ENCODE results near the gene STX2. TPM values are rescaled to one million over a fixed set of nuclear protein-coding genes. Genes with fewer than 3 reads are reported as not detected.

Gene STX2
- polyA plus RNA-seq, 2 of the 4 experiments (the other 2 are of a cell fraction): 26.8 to 51.3 TPM

- Histone ChIP-seq H3K9me3 (no peaks in the 10 kb centered on the region), H3K4me2 (no peak overlapping the region), H3K4me1 (0 out of 3 replicates have a peak, but pooled peaks cover 3% of the 10 kb centered on the region), H3K4me3 (no peak overlapping the region), H3K27ac (no peak overlapping the region)
- FAIRE-seq: no peak
- DNase-seq (ENCODE audit: low read depth in 1 of 2, low spot score in 1 of 2): no peak
- ATAC-seq: no peak
- ChIA-PET CTCF (interaction anchor here (0.7 to 2.5 kb wide), 11 partner anchors 8 to 70 kb away, joined by 3 to 9 read pairs (median 4); no protein-coding TSS in a partner anchor), POLR2A (no interaction called here)
- 90% methylated on average over 14 of the region's 14 CpGs for WGBS (ENCODE audit: missing lambda C conversion rate)
- TF ChIP-seq EHF (CRISPR knock-in tag; IDR thresholded peaks at IDR 0.05) (no peak), PHF8 (IDR thresholded peaks at IDR 0.05; ENCODE audit: borderline replicate concordance, low read depth) (no peak), EHMT2 (IDR thresholded peaks at IDR 0.05; ENCODE audit: low read depth) (no peak), NFE2L2 (conservative IDR thresholded peaks at IDR 0.05; ENCODE audit: low read length) (no peak), TFCP2L1 (CRISPR knock-in tag; IDR thresholded peaks at IDR 0.05) (no peak), CBX2 (IDR thresholded peaks at IDR 0.05; ENCODE audit: borderline replicate concordance, low read depth) (no peak), HOXB5 (CRISPR knock-in tag; IDR thresholded peaks at IDR 0.05) (no peak), POLR2AphosphoS2 (conservative IDR thresholded peaks at IDR 0.05; ENCODE audit: low read length) (no peak), KDM5A (IDR thresholded peaks at IDR 0.05) (no peak)
These were observed 21.2 kb downstream of the STX2 start for GRCh38 chr12:130817804-130818203.

- CTCF ChIA-PET: interaction anchor here (1.5 to 2.5 kb wide), 2 partner anchors 10 to 53 kb away, joined by 4 to 9 read pairs; no protein-coding TSS in a partner anchor
- Histone ChIP-seq H3K4me2 (no peak overlapping the region), H3K9me3 (no peaks in the 10 kb centered on the region), H3K4me1 (0 out of 3 replicates have a peak, but pooled peaks cover 3% of the 10 kb centered on the region), H3K4me3 (no peak overlapping the region), H3K27ac (no peak overlapping the region)
- FAIRE-seq (no peak), DNase-seq (ENCODE audit: low read depth in 1 of 2, low spot score in 1 of 2) (no peak), ATAC-seq (no peak)
- POLR2A ChIA-PET: no interaction called here
- WGBS (ENCODE audit: missing lambda C conversion rate): 81% methylated on average over 14 of the region's 14 CpGs
- TF ChIP-seq EHF (CRISPR knock-in tag; IDR thresholded peaks at IDR 0.05): no peak
These were observed 23.0 kb downstream of the STX2 start for GRCh38 chr12:130816097-130816496.

- Histone ChIP-seq H3K4me2 (no peak overlapping the region), H3K9me3 (no peaks in the 10 kb centered on the region), H3K4me1 (0 out of 3 replicates have a peak, but pooled peaks cover 3% of the 10 kb centered on the region), H3K27ac (no peak overlapping the region), H3K4me3 (no peak overlapping the region)
- CTCF ChIA-PET: interaction anchor here (1.0 to 1.5 kb wide), 2 partner anchors 21 to 52 kb away, joined by 3 to 4 read pairs; no protein-coding TSS in a partner anchor
- ATAC-seq (no peak), FAIRE-seq (no peak), DNase-seq (ENCODE audit: low read depth in 1 of 2, low spot score in 1 of 2) (no peak)
- TF ChIP-seq SREBF2 (IDR thresholded peaks at IDR 0.05): no peak
- TF ChIP-seq SMC3 (IDR thresholded peaks at IDR 0.05): no peak
- no peak for TF ChIP-seq ZC3H11A (IDR thresholded peaks at IDR 0.05)
- TF ChIP-seq FOSL2 (IDR thresholded peaks at IDR 0.05): no peak
- no peak for TF ChIP-seq FOSL2 (CRISPR knock-in tag; IDR thresholded peaks at IDR 0.05)
- TF ChIP-seq CBX8 (IDR thresholded peaks at IDR 0.05): no peak
- no peak for TF ChIP-seq ATOH8 (CRISPR knock-in tag; IDR thresholded peaks at IDR 0.05; ENCODE audit: low read depth)
- no peak for TF ChIP-seq HES2 (IDR thresholded peaks at IDR 0.05)
- TF ChIP-seq RFX5 (IDR thresholded peaks at IDR 0.05): no peak
- no peak for TF ChIP-seq NR3C1 (IDR thresholded peaks at IDR 0.05)
- TF ChIP-seq E2F6 (IDR thresholded peaks at IDR 0.05; ENCODE audit: borderline replicate concordance, low read depth): no peak
- no peak for TF ChIP-seq MAX (IDR thresholded peaks at IDR 0.05)
- no peak for TF ChIP-seq MYC (IDR thresholded peaks at IDR 0.05; ENCODE audit: borderline replicate concordance, low read length)
- no peak for TF ChIP-seq FOSB (CRISPR knock-in tag; IDR thresholded peaks at IDR 0.05)
- POLR2A ChIA-PET: no interaction called here
- WGBS (ENCODE audit: missing lambda C conversion rate): 92% methylated on average over 14 of the region's 14 CpGs
These were observed 23.9 kb downstream of the STX2 start for GRCh38 chr12:130815028-130815741.

Measured in A549 (cell line).